Activated T-cell treated with anti-CD3 and anti-CD28 coated beads, Interleukin-2, amount 50 U/mL, for 72 hours (primary cell): Measurements from ENCODE around the gene SMOC1. TPM values are rescaled to one million over a fixed set of nuclear protein-coding genes. Genes with fewer than 3 reads are reported as not detected.

Source experiments
- ATAC-seq, 2 donors: fragments of 150-1000 bp; cut with Tn5 transposase; replicated peaks in 1 of 2; 2 replicates each; pipeline ENCODE4 v1.10.0; 2021; ENCODE audit warnings: moderate library complexity in 2 of 2, mild to moderate bottlenecking in 1 of 2
- DNase-seq, 2 donors: peaks; one replicate each; pipeline ENCODE4 v3.0.0; 2021 to 2022; ENCODE audit warnings: mixed read lengths in 1 of 2
- H3K27ac Mint-ChIP-seq: one replicate; pipeline ENCODE4 v1.8.0; 2022; ENCODE audit warnings: mild to moderate bottlenecking, moderate library complexity, mixed read lengths
- H3K27me3 Mint-ChIP-seq: one replicate; pipeline ENCODE4 v1.8.0; 2022; ENCODE audit warnings: low read depth, mixed read lengths
- H3K36me3 Mint-ChIP-seq, 2 donors: one replicate each; pipeline ENCODE4 v1.8.0; 2022; ENCODE audit warnings: mixed read lengths in 2 of 2, mild to moderate bottlenecking in 1 of 2; ENCODE audit not compliant: insufficient read depth in 2 of 2
- H3K4me1 Mint-ChIP-seq: one replicate; pipeline ENCODE4 v1.8.0; 2022; ENCODE audit warnings: low read depth, mixed read lengths
- H3K4me3 Mint-ChIP-seq, 2 donors: one replicate each; pipeline ENCODE4 v1.8.0; 2022; ENCODE audit warnings: mild to moderate bottlenecking in 2 of 2, mixed read lengths in 2 of 2, moderate library complexity in 2 of 2
- H3K9me3 Mint-ChIP-seq, 2 donors: one replicate each; pipeline ENCODE4 v1.8.0; 2022; ENCODE audit warnings: mixed read lengths in 2 of 2
- total RNA-seq, 2 donors: library from RNA; stranded (reverse); gene quantifications; one replicate each; pipeline ENCODE4 v1.2.3, GENCODE V29; 2022

SMOC1 gene
- total RNA-seq, 2 donors from 2014 or later = not detected

- Mint-ChIP-seq H3K27ac (no peak overlapping the region), H3K9me3 (no peaks in the 10 kb centered on the region), H3K27me3 (peaks cover 23% of the 10 kb centered on the region), H3K36me3 (no peaks in the 10 kb centered on the region), H3K4me3 (no peak overlapping the region), H3K4me1 (no peaks in the 10 kb centered on the region)
- no peak for ATAC-seq
- DNase-seq = no peak
Measured at GRCh38 chr14:70077720-70078119, 198.5 kb downstream of the SMOC1 start.

GRCh38 chr14:70078329-70078728, 199.1 kb downstream of the SMOC1 start:
- H3K4me3 Mint-ChIP-seq = no peak overlapping the region
- no peaks in the 10 kb centered on the region for H3K36me3 Mint-ChIP-seq
- H3K9me3 Mint-ChIP-seq = no peaks in the 10 kb centered on the region
- no peak overlapping the region for H3K27ac Mint-ChIP-seq
- no peaks in the 10 kb centered on the region for H3K4me1 Mint-ChIP-seq
- peaks cover 17% of the 10 kb centered on the region for H3K27me3 Mint-ChIP-seq
- ATAC-seq (no peak), DNase-seq (no peak)

- ATAC-seq = no peak
- Mint-ChIP-seq H3K4me3 (no peak overlapping the region), H3K27ac (no peak overlapping the region), H3K9me3 (no peaks in the 10 kb centered on the region), H3K4me1 (no peaks in the 10 kb centered on the region), H3K27me3 (peaks cover 17% of the 10 kb centered on the region), H3K36me3 (no peaks in the 10 kb centered on the region)
- DNase-seq = no peak
Measured at GRCh38 chr14:70080076-70080475, 200.9 kb downstream of the SMOC1 start.

Other genes starting within 250 kb of the SMOC1 start
- 100 to 1,000 TPM; 417 to 428 TPM for gene SRSF5, start 112.3 kb upstream of the SMOC1 start, total RNA-seq
- not detected for gene SLC10A1, start 82.2 kb upstream of the SMOC1 start, total RNA-seq